IPS-NIHi7 (cell line): ENCODE data around the gene CTDP1.
A peak's percentile ranks its signal among the peaks of the same experiment; 100 is the strongest.

ENCODE experiments used
- DNase-seq: peaks from one replicate; pipeline ENCODE4 v3.0.0; 2012; ENCODE audit warnings: mixed read lengths; ENCODE audit errors: extremely low spot score

The CTDP1 gene

GRCh38 chr18:79796016-79796415 lies 116.4 kb downstream of the CTDP1 start:
- DNase-seq = no peak

GRCh38 chr18:79796531-79797405 lies 117.2 kb downstream of the CTDP1 start:
- DNase-seq = no peak

- DNase-seq = peak; percentile 88
Observed at GRCh38 chr18:79797518-79798345, 118.1 kb downstream of the CTDP1 start, which contains the start of gene KCNG2. Gene KCNG2 (plus strand): TSS chr18:79797938. CDS start chr18:79863668, 65,730 bp downstream.

DNA sequence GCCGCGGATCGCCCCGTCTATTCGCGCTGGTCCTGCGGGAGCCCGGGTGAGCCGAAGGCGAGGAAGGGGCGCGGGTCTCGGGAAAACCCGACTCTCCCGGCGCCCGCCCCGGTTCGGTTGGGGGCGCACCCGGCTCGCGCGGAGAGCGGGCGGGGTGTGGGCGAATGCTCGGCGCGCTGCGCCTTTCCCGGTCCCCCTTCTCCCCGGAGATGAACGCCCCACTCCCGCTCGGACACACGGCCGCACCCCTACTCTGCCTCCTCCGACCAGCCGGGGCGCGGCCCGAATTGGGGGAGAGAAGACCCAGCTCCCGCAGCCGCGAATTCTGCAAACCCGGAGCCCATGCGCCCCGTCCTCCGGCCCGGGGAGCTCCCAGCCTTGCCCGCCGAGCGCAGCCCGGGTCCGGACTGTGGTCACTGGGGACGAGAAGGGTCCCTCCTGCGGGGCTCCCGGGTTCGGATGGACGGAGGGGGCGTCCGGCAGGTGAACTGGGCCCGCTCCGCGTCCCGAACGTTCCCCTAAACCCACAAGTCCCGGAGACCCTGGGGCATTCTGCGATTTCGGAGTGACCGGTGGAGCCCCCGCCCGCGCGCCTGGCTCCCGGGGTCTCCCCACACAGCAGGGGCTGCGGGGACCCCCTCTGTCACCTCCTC lies 118.9 kb downstream of the CTDP1 start:
- DNase-seq = no peak

DNA sequence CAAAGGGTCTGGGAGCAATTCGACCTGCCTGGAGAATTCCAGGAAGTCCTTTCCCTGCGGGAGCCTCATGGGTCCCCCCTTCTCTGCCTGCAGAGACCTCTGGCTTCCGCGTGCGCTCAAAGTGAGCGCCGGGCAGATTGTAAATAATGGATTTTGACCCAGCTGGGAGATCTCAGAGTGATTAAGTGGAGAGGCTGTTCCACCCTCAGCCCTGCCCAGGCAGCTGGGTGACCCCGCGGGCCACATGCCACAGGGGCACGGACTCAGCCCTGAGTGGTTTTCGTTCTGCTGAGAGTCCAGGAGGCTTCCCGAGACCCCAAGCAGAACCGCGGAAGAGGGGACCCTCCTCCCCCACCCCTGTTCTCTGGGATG lies 119.4 kb downstream of the CTDP1 start:
- no peak for DNase-seq

- DNase-seq = no peak
Observed at GRCh38 chr18:79799619-79800370, 120.2 kb downstream of the CTDP1 start.

- no peak for DNase-seq
Observed at GRCh38 chr18:79800371-79801180, 121.0 kb downstream of the CTDP1 start.

GRCh38 chr18:79801217-79801616 lies 121.6 kb downstream of the CTDP1 start:
- DNase-seq = no peak

- no peak for DNase-seq
Observed at GRCh38 chr18:79801641-79802040, 122.0 kb downstream of the CTDP1 start.

DNA sequence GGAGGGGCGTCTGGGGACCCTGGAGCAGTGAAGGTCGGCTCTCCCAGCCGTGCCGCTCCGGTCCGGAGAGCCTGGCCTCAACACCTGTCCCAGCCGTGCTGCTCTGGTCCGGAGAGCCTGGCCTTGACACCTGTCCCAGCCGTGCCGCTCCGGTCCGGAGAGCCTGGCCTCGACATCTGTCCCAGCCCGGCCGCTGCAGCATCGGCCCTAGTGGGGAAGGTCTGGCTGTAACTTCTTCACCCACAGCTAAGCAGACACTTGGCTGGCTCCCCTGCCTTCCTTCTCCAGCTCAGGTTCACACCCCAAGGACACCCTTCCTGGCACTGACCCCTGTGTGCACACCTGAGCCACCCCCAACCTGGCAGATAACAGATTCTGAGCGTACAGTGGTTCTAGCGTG lies 122.7 kb downstream of the CTDP1 start:
- DNase-seq = no peak

GRCh38 chr18:79803611-79804051 lies 124.0 kb downstream of the CTDP1 start:
- no peak for DNase-seq
